ENCODE measurements around the gene STAT5B. TPM values are rescaled to one million over a fixed set of nuclear protein-coding genes. Genes with fewer than 3 reads are reported as not detected.
"Not testable (repeated sequence)": the region's sequence is repeated elsewhere in the genome, so short reads cannot be mapped to it uniquely, and the experiment has no call there.

STAT5B gene
- polyA plus RNA-seq, 1 experiment: 34.0 TPM

GRCh38 chr17:42304187-42305030 lies 28.2 kb upstream of the STAT5B start:
- Histone ChIP-seq H3K27ac (ENCODE audit: low read depth, low read length) (no peak overlapping the region), H3K27me3 (ENCODE audit: control insufficient read depth, insufficient read depth, low read length) (no peaks in the 10 kb centered on the region), H3K4me3 (ENCODE audit: low read depth, low read length) (no peak overlapping the region), H3K9me3 (ENCODE audit: control insufficient read depth, insufficient read depth, low read length) (no peaks in the 10 kb centered on the region)
- DNase-seq (ENCODE audit: low read depth, low spot score): no peak
- no peak for TF ChIP-seq CTCF (IDR thresholded peaks at IDR 0.05; ENCODE audit: low read depth, low read length)
- ChIA-PET CTCF (interaction anchor here (1.0 kb wide), 1 partner anchor 82 kb away, joined by 3 read pairs; no protein-coding TSS in a partner anchor), POLR2A (interaction anchor here (0.6 to 0.7 kb wide), 2 partner anchors 150 to 436 kb away, joined by 3 read pairs; no protein-coding TSS in a partner anchor)

GRCh38 chr17:42303694-42304093 lies 27.5 kb upstream of the STAT5B start:
- CTCF ChIA-PET: interaction anchor here (0.9 kb wide), 1 partner anchor 82 kb away, joined by 4 read pairs; no protein-coding TSS in a partner anchor
- no peak for DNase-seq (ENCODE audit: low read depth, low spot score)

GRCh38 chr17:42301022-42301421 lies 24.8 kb upstream of the STAT5B start:
- ChIA-PET POLR2A (no interaction called here), CTCF (interaction anchor here (0.9 kb wide), 1 partner anchor 79 kb away, joined by 3 read pairs; no protein-coding TSS in a partner anchor)
- DNase-seq (ENCODE audit: low read depth, low spot score): no peak
- H3K4me3 ChIP-seq (ENCODE audit: low read depth, low read length): no peak overlapping the region
- H3K27me3 ChIP-seq (ENCODE audit: control insufficient read depth, insufficient read depth, low read length): no peaks in the 10 kb centered on the region
- no peak overlapping the region for H3K27ac ChIP-seq (ENCODE audit: low read depth, low read length)
- no peak for TF ChIP-seq CTCF (IDR thresholded peaks at IDR 0.05; ENCODE audit: low read depth, low read length)
- no peaks in the 10 kb centered on the region for H3K9me3 ChIP-seq (ENCODE audit: control insufficient read depth, insufficient read depth, low read length)

More at GRCh38 chr17:42303694-42304093, 27.5 kb upstream of the STAT5B start:
- POLR2A ChIA-PET: interaction anchor here (0.6 kb wide), 1 partner anchor 248 kb away, joined by 3 read pairs; no protein-coding TSS in a partner anchor
- no peak overlapping the region for H3K4me3 ChIP-seq (ENCODE audit: low read depth, low read length)
- no peak for TF ChIP-seq CTCF (IDR thresholded peaks at IDR 0.05; ENCODE audit: low read depth, low read length)
- H3K27ac ChIP-seq (ENCODE audit: low read depth, low read length): no peak overlapping the region
- no peaks in the 10 kb centered on the region for H3K27me3 ChIP-seq (ENCODE audit: control insufficient read depth, insufficient read depth, low read length)
- H3K9me3 ChIP-seq (ENCODE audit: control insufficient read depth, insufficient read depth, low read length): no peaks in the 10 kb centered on the region

- DNase-seq (ENCODE audit: low read depth, low spot score); POLR2A ChIA-PET; H3K27ac ChIP-seq (ENCODE audit: low read depth, low read length); H3K4me3 ChIP-seq (ENCODE audit: low read depth, low read length); H3K27me3 ChIP-seq (ENCODE audit: control insufficient read depth, insufficient read depth, low read length); H3K9me3 ChIP-seq (ENCODE audit: control insufficient read depth, insufficient read depth, low read length); CTCF ChIA-PET: not testable (repeated sequence)
Observed at GRCh38 chr17:42299913-42300312, 23.7 kb upstream of the STAT5B start.

- POLR2A ChIA-PET; H3K27me3 ChIP-seq (ENCODE audit: control insufficient read depth, insufficient read depth, low read length); H3K4me3 ChIP-seq (ENCODE audit: low read depth, low read length); CTCF ChIA-PET; H3K27ac ChIP-seq (ENCODE audit: low read depth, low read length); H3K9me3 ChIP-seq (ENCODE audit: control insufficient read depth, insufficient read depth, low read length); DNase-seq (ENCODE audit: low read depth, low spot score): not testable (repeated sequence)
Observed at GRCh38 chr17:42299361-42299760, 23.2 kb upstream of the STAT5B start.

- H3K27me3 ChIP-seq (ENCODE audit: control insufficient read depth, insufficient read depth, low read length); CTCF ChIA-PET; H3K9me3 ChIP-seq (ENCODE audit: control insufficient read depth, insufficient read depth, low read length); POLR2A ChIA-PET; H3K27ac ChIP-seq (ENCODE audit: low read depth, low read length); H3K4me3 ChIP-seq (ENCODE audit: low read depth, low read length); DNase-seq (ENCODE audit: low read depth, low spot score): not testable (repeated sequence)
Observed at GRCh38 chr17:42297775-42298174, 21.6 kb upstream of the STAT5B start.
